ENCODE data around the gene GPR162.

GRCh38 chr12:6824085-6824775 lies 2.6 kb downstream of the GPR162 start:
- TF ChIP-seq SNAI2 (CRISPR knock-in tag; IDR thresholded peaks at IDR 0.05) (no peak), PATZ1 (CRISPR knock-in tag; IDR thresholded peaks at IDR 0.05; ENCODE audit: borderline replicate concordance) (no peak), ZNF565 (CRISPR knock-in tag; conservative IDR thresholded peaks at IDR 0.05; ENCODE audit: low read depth) (no peak), CSRNP3 (CRISPR knock-in tag; IDR thresholded peaks at IDR 0.05) (no peak), ARNTL (CRISPR knock-in tag; IDR thresholded peaks at IDR 0.05; ENCODE audit: borderline replicate concordance, low read depth) (no peak)
